Hepatocyte (in vitro differentiated cells): ENCODE results near the gene NAA15. TPM values are rescaled to one million over a fixed set of nuclear protein-coding genes. Genes with fewer than 3 reads are reported as not detected.

Experiments used
- DNase-seq: peaks from one replicate; pipeline ENCODE4 v3.0.0-alpha.2; 2016; ENCODE audit warnings: low spot score
- H2AFZ ChIP-seq: fragments of 200-600 bp; sonication (generic); 2 replicates; pipeline ENCODE4 v1.6.0; 2016; ENCODE audit warnings: antibody characterized with exemption, mild to moderate bottlenecking
- H3K27ac ChIP-seq: fragments of 200-600 bp; sonication (generic); 2 replicates; pipeline ENCODE4 v1.5.1; 2016; ENCODE audit warnings: mild to moderate bottlenecking
- H3K27me3 ChIP-seq: fragments of 200-600 bp; sonication (generic); 2 replicates; pipeline ENCODE4 v1.6.1; 2016
- H3K36me3 ChIP-seq: fragments of 200-600 bp; sonication (generic); replicated peaks from 2 replicates; pipeline ENCODE4 v1.5.1; 2016; ENCODE audit warnings: low read depth; ENCODE audit not compliant: insufficient read depth
- H3K4me1 ChIP-seq: fragments of 200-600 bp; sonication (generic); 2 replicates; pipeline ENCODE4 v1.5.1; 2016; ENCODE audit warnings: mild to moderate bottlenecking, moderate library complexity; ENCODE audit not compliant: insufficient read depth
- H3K4me2 ChIP-seq: fragments of 200-600 bp; sonication (generic); 2 replicates; pipeline ENCODE4 v1.6.0; 2016
- H3K4me3 ChIP-seq: fragments of 200-600 bp; sonication (generic); 2 replicates; pipeline ENCODE4 v1.5.1; 2016; ENCODE audit warnings: mild to moderate bottlenecking
- H3K79me2 ChIP-seq: fragments of 200-600 bp; sonication (generic); 2 replicates; pipeline ENCODE4 v1.6.0; 2017; ENCODE audit warnings: mild to moderate bottlenecking
- H3K9me2 ChIP-seq: fragments of 200-600 bp; sonication (generic); replicated peaks from 2 replicates; pipeline ENCODE4 v1.6.0; 2017; ENCODE audit warnings: mild to moderate bottlenecking; ENCODE audit not compliant: insufficient read depth
- H3K9me3 ChIP-seq: fragments of 200-600 bp; sonication (generic); 2 replicates; pipeline ENCODE4 v1.5.1; 2016; ENCODE audit warnings: low read depth, mild to moderate bottlenecking
- H4K20me1 ChIP-seq: fragments of 200-600 bp; sonication (generic); 2 replicates; pipeline ENCODE4 v1.6.0; 2016; ENCODE audit warnings: mild to moderate bottlenecking; ENCODE audit not compliant: insufficient read depth, poor library complexity, severe bottlenecking
- CTCF ChIP-seq: fragments of 200-600 bp; sonication (generic); IDR thresholded peaks from 2 replicates; pipeline ENCODE4 v1.5.1; 2016; ENCODE audit warnings: antibody characterized with exemption, mild to moderate bottlenecking; ENCODE audit not compliant: poor library complexity
- EZH2 ChIP-seq: fragments of 200-600 bp; sonication (generic); IDR thresholded peaks from 2 replicates; pipeline ENCODE4 v1.6.1; 2016; ENCODE audit warnings: antibody characterized with exemption, mild to moderate bottlenecking, borderline replicate concordance
- EZH2phosphoT487 ChIP-seq: fragments of 200-600 bp; sonication (generic); IDR thresholded peaks from one replicate; pipeline ENCODE4 v1.6.1; 2018; ENCODE audit warnings: antibody characterized with exemption, mild to moderate bottlenecking, low read depth, moderate library complexity; ENCODE audit not compliant: unreplicated experiment, severe bottlenecking
- WGBS: methylation state at CpG from one replicate; pipeline ENCODE4 v1.1.6; 2016; ENCODE audit warnings: low lambda C conversion rate; ENCODE audit errors: missing lambda C conversion rate; 5-methylcytosine and 5-hydroxymethylcytosine counted together
- polyA plus RNA-seq: library from polyadenylated mRNA; unstranded; fragments of >200 nt; fragmentation: Nextera tagmentation; extraction: Ambion mirVana; gene quantifications from 2 replicates; pipeline ENCODE4 v1.2.1, GENCODE V29; 2016
- total RNA-seq: library from RNA; depleted of rRNA; stranded (reverse); fragments of >200 nt; gene quantifications from 2 replicates; pipeline ENCODE4 v1.2.3, GENCODE V29; 2014

Gene NAA15
- total and polyA plus RNA-seq, 2 experiments from 2014 or later, result 15.3 to 29.6 TPM

DNA sequence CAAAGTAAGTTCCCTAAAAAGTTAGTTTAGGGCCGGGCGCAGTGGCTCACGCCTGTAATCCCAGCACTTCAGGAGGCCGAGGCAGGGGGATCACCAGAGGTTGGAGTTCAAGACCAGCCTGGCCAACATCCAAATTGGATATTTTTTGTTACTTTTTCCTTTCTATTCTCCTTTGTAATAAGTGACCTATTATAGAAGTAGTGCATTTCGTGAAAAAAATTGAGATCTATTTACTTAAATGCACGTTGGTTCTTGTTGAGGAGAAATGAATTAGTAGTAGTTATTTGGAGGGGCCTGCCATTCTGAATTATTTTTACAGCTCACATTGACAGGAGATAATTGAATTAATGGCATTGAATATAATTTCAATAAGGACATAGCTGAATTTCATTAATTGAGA, 23.3 kb downstream of the NAA15 start:
- H3K79me2 ChIP-seq, result peaks cover 99% of the 10 kb centered on the region
- no peaks in the 10 kb centered on the region for H3K9me3 ChIP-seq
- H3K4me3 ChIP-seq, result no peak overlapping the region
- H3K27ac ChIP-seq, result peak overlapping the region; percentile 69
- H3K36me3 ChIP-seq, result no peaks in the 10 kb centered on the region
- peaks cover 39% of the 10 kb centered on the region for H4K20me1 ChIP-seq
- WGBS, result 72% methylated on average over 6 of the region's 6 CpGs
- H2AFZ ChIP-seq, result no peak overlapping the region
- no peaks in the 10 kb centered on the region for H3K9me2 ChIP-seq
- DNase-seq, result no peak
- TF ChIP-seq EZH2phosphoT487, result no peak
- TF ChIP-seq EZH2, result no peak
- no peak for TF ChIP-seq CTCF
- H3K4me2 ChIP-seq, result peak overlapping the region; percentile 43
- H3K4me1 ChIP-seq, result peaks cover 6% of the 10 kb centered on the region
- H3K27me3 ChIP-seq, result no peaks in the 10 kb centered on the region

DNA sequence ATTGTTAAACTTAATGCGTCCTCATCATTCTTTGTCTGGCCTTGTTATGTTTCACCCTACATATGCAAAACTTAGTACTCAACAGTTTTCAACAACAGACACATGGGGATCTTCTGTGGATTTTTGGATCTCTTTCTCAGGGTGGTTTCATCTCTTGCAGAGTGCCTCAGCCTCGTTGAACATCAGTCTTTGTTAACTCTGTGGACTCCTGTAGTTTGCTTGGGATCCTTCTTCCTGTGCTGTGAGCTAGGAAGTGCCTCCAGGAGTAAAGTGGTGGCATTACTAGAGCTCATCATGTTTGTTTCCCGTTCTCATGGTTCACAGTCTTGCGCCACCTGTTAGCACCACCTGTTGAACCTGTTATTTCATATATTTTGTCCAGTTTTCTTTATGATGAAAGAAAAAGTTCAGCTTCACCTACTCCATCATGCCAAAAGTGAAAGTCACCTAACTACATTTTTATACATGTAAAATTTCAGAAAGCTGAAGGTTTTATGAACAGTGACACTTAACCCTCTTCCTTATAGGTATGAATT, 28.4 kb downstream of the NAA15 start:
- peaks cover 97% of the 10 kb centered on the region for H3K79me2 ChIP-seq
- peaks cover 19% of the 10 kb centered on the region for H4K20me1 ChIP-seq
- no peak overlapping the region for H2AFZ ChIP-seq
- peaks cover 4% of the 10 kb centered on the region for H3K4me1 ChIP-seq
- 91% methylated on average over 4 of the region's 4 CpGs for WGBS
- H3K4me3 ChIP-seq, result no peak overlapping the region
- H3K27ac ChIP-seq, result no peak overlapping the region
- DNase-seq, result no peak
- H3K36me3 ChIP-seq, result no peaks in the 10 kb centered on the region
- no peaks in the 10 kb centered on the region for H3K27me3 ChIP-seq
- H3K4me2 ChIP-seq, result no peak overlapping the region
- no peaks in the 10 kb centered on the region for H3K9me2 ChIP-seq
- H3K9me3 ChIP-seq, result no peaks in the 10 kb centered on the region
- no peak for TF ChIP-seq EZH2
- no peak for TF ChIP-seq CTCF
- TF ChIP-seq EZH2phosphoT487, result no peak

- H3K4me2 ChIP-seq, result no peak overlapping the region
- H3K4me1 ChIP-seq, result no peaks in the 10 kb centered on the region
- peaks cover 14% of the 10 kb centered on the region for H4K20me1 ChIP-seq
- no peak overlapping the region for H2AFZ ChIP-seq
- no peak overlapping the region for H3K27ac ChIP-seq
- H3K36me3 ChIP-seq, result no peaks in the 10 kb centered on the region
- no peak overlapping the region for H3K4me3 ChIP-seq
- no peak for TF ChIP-seq CTCF
- H3K79me2 ChIP-seq, result peaks cover 97% of the 10 kb centered on the region
- DNase-seq, result no peak
- 98% methylated on average over 3 of the region's 3 CpGs for WGBS
- H3K9me2 ChIP-seq, result no peaks in the 10 kb centered on the region
- H3K27me3 ChIP-seq, result no peaks in the 10 kb centered on the region
- no peaks in the 10 kb centered on the region for H3K9me3 ChIP-seq
Observed at GRCh38 chr4:139330283-139330682, 29.0 kb downstream of the NAA15 start.

- no peaks in the 10 kb centered on the region for H3K36me3 ChIP-seq
- no peak overlapping the region for H3K4me2 ChIP-seq
- H4K20me1 ChIP-seq, result peaks cover 10% of the 10 kb centered on the region
- H3K9me2 ChIP-seq, result no peaks in the 10 kb centered on the region
- H3K27ac ChIP-seq, result no peak overlapping the region
- H3K4me3 ChIP-seq, result no peak overlapping the region
- H2AFZ ChIP-seq, result no peak overlapping the region
- no peaks in the 10 kb centered on the region for H3K27me3 ChIP-seq
- no peak for DNase-seq
- H3K4me1 ChIP-seq, result no peaks in the 10 kb centered on the region
- no peaks in the 10 kb centered on the region for H3K9me3 ChIP-seq
- no peak for TF ChIP-seq EZH2phosphoT487
- TF ChIP-seq CTCF, result no peak
- no peak for TF ChIP-seq EZH2
- H3K79me2 ChIP-seq, result peaks cover 88% of the 10 kb centered on the region
- 100% methylated on average over 1 of the region's 1 CpG for WGBS
Observed at GRCh38 chr4:139331185-139331584, 29.9 kb downstream of the NAA15 start.
